Measurements from ENCODE around the gene TLL1.

The TLL1 gene

GRCh38 chr4:166121897-166122296, 248.9 kb downstream of the TLL1 start:
- H2AFZ ChIP-seq (ENCODE audit: low read length) = no peak overlapping the region
- no peaks in the 10 kb centered on the region for H3K27me3 ChIP-seq (replicated peaks; ENCODE audit: insufficient read depth, low read length)
- H3K4me2 ChIP-seq (ENCODE audit: low read depth, low read length) = no peak overlapping the region
- H3K79me2 ChIP-seq (ENCODE audit: low read length) = no peaks in the 10 kb centered on the region
- H3K4me1 ChIP-seq (ENCODE audit: low read length) = no peaks in the 10 kb centered on the region
- no peaks in the 10 kb centered on the region for H4K20me1 ChIP-seq (ENCODE audit: insufficient read depth, low read length)
- H3K9ac ChIP-seq (ENCODE audit: low read length) = no peak overlapping the region
- no peak for TF ChIP-seq CTCF (IDR thresholded peaks at IDR 0.05; ENCODE audit: low read length)
- TF ChIP-seq EZH2phosphoT487 (IDR thresholded peaks at IDR 0.05; ENCODE audit: low read length) = no peak
- no peak for TF ChIP-seq EZH2 (optimal IDR thresholded peaks at IDR 0.05; ENCODE audit: low read depth, low read length)
- H3K9me3 ChIP-seq (replicated peaks; ENCODE audit: insufficient read depth, low read length) = no peaks in the 10 kb centered on the region
- H3F3A ChIP-seq (ENCODE audit: insufficient read depth, low read length) = no peaks in the 10 kb centered on the region
- H3K27ac ChIP-seq (ENCODE audit: low read length) = no peak overlapping the region
- H3K36me3 ChIP-seq (replicated peaks; ENCODE audit: insufficient read depth, low read length) = no peaks in the 10 kb centered on the region
- H3K4me3 ChIP-seq (ENCODE audit: low read length) = no peak overlapping the region
- DNase-seq = no peak
- H3K9me2 ChIP-seq (replicated peaks; ENCODE audit: insufficient read depth, low read length) = no peaks in the 10 kb centered on the region

DNA sequence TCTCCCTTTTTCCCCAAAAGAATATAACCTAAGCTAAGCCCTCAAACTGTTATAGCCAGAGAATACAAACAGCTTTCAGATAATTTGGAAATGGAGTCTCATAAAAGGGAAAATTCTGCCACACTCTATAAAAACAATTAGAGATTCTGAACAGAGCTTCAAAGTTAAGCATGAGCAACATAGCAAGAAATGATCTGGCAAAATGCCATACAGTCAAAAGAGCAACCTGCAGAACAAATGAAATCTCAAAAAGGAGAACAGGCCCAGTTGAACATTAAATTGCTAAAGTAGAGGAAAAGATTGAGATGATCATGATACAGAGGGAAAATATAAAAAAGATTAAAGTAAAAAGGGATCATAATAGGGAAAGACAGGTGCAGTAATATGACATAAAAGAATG, 250.5 kb downstream of the TLL1 start:
- Histone ChIP-seq H3K27me3 (replicated peaks; ENCODE audit: insufficient read depth, low read length) (no peaks in the 10 kb centered on the region), H3F3A (ENCODE audit: insufficient read depth, low read length) (no peaks in the 10 kb centered on the region), H3K9me2 (replicated peaks; ENCODE audit: insufficient read depth, low read length) (no peaks in the 10 kb centered on the region), H3K36me3 (replicated peaks; ENCODE audit: insufficient read depth, low read length) (no peaks in the 10 kb centered on the region), H4K20me1 (ENCODE audit: insufficient read depth, low read length) (no peaks in the 10 kb centered on the region), H3K79me2 (ENCODE audit: low read length) (no peaks in the 10 kb centered on the region), H3K4me2 (ENCODE audit: low read depth, low read length) (no peak overlapping the region), H3K27ac (ENCODE audit: low read length) (no peak overlapping the region), H3K4me3 (ENCODE audit: low read length) (no peak overlapping the region), H2AFZ (ENCODE audit: low read length) (no peak overlapping the region), H3K9me3 (replicated peaks; ENCODE audit: insufficient read depth, low read length) (no peaks in the 10 kb centered on the region), H3K9ac (ENCODE audit: low read length) (no peak overlapping the region), H3K4me1 (ENCODE audit: low read length) (no peaks in the 10 kb centered on the region)
- DNase-seq = no peak
- no peak for TF ChIP-seq EZH2phosphoT487 (IDR thresholded peaks at IDR 0.05; ENCODE audit: low read length)
- TF ChIP-seq EZH2 (optimal IDR thresholded peaks at IDR 0.05; ENCODE audit: low read depth, low read length) = no peak
- no peak for TF ChIP-seq CTCF (IDR thresholded peaks at IDR 0.05; ENCODE audit: low read length)

- H3K27me3 ChIP-seq (replicated peaks; ENCODE audit: insufficient read depth, low read length) = no peaks in the 10 kb centered on the region
- no peaks in the 10 kb centered on the region for H4K20me1 ChIP-seq (ENCODE audit: insufficient read depth, low read length)
- no peak overlapping the region for H3K4me3 ChIP-seq (ENCODE audit: low read length)
- H3K9me3 ChIP-seq (replicated peaks; ENCODE audit: insufficient read depth, low read length) = no peaks in the 10 kb centered on the region
- DNase-seq = no peak
- no peak overlapping the region for H3K9ac ChIP-seq (ENCODE audit: low read length)
- no peaks in the 10 kb centered on the region for H3K4me1 ChIP-seq (ENCODE audit: low read length)
- H3K79me2 ChIP-seq (ENCODE audit: low read length) = no peaks in the 10 kb centered on the region
- no peaks in the 10 kb centered on the region for H3F3A ChIP-seq (ENCODE audit: insufficient read depth, low read length)
- no peak overlapping the region for H3K4me2 ChIP-seq (ENCODE audit: low read depth, low read length)
- TF ChIP-seq CTCF (IDR thresholded peaks at IDR 0.05; ENCODE audit: low read length) = no peak
- no peak for TF ChIP-seq EZH2 (optimal IDR thresholded peaks at IDR 0.05; ENCODE audit: low read depth, low read length)
- H3K36me3 ChIP-seq (replicated peaks; ENCODE audit: insufficient read depth, low read length) = no peaks in the 10 kb centered on the region
- no peak overlapping the region for H2AFZ ChIP-seq (ENCODE audit: low read length)
- no peaks in the 10 kb centered on the region for H3K9me2 ChIP-seq (replicated peaks; ENCODE audit: insufficient read depth, low read length)
- no peak overlapping the region for H3K27ac ChIP-seq (ENCODE audit: low read length)
Observed at GRCh38 chr4:166128403-166128802, 255.4 kb downstream of the TLL1 start.

Data from MM.1S (cell line).